K562 (cell line): ENCODE data around the gene CRY2. TPM values are rescaled to one million over a fixed set of nuclear protein-coding genes. Genes with fewer than 3 reads are reported as not detected.
A peak's percentile ranks its signal among the peaks of the same experiment; 100 is the strongest.

ENCODE experiments used
- ATAC-seq: fragments of 200-7000 bp; cut with Tn5 transposase; 3 replicates; pipeline ENCODE4 v1.9.1; 2020; ENCODE audit warnings: moderate library complexity
- BruUV-seq: library from RNA; stranded (reverse); fragments of 400-500 nt; replicated peaks from 2 replicates; lab custom pipeline; 2021; lab: Mats Ljungman, UMichigan
- CTCF ChIA-PET: fragments of 300-600 bp; formaldehyde crosslinking; extraction: SDS; loops from one replicate; lab custom pipeline; 2021; ENCODE audit warnings: low intra/inter-chr PET ratio; lab: Yijun Ruan, JAX
- POLR2A ChIA-PET: fragments of 300-600, 350-650 bp; sonication (Branson Sonifier 250); formaldehyde crosslinking; extraction: SDS; loops from one replicate; lab custom pipeline; 2021; ENCODE audit warnings: antibody characterized with exemption, inconsistent platforms; lab: Yijun Ruan, JAX
- DNase-seq, 4 experiments: peaks; one replicate each; pipeline versions ENCODE4 v3.0.0 to v3.0.0-alpha.2; 2011 to 2018; ENCODE audit warnings: low spot score in 3 of 4, mixed read lengths in 3 of 4; ENCODE audit errors: extremely low read depth in 1 of 4
- FAIRE-seq: peaks from 2 replicates; lab custom pipeline; 2011; peaks lifted over from hg19 to GRCh38; lab: Jason Lieb, UNC
- H2AFZ ChIP-seq: 2 replicates; pipeline ENCODE4 v1.6.0; 2011; ENCODE audit warnings: low read depth, low read length, control low read depth, inconsistent platforms
- H3K27ac ChIP-seq: fragments of 200-600 bp; 3 replicates; pipeline ENCODE4 v1.8.0; 2011; ENCODE audit warnings: low read depth, mild to moderate bottlenecking, control low read depth, inconsistent platforms, low read length, moderate library complexity, mixed read lengths; ENCODE audit errors: extremely low read depth
- H3K27me3 ChIP-seq, 2 experiments: fragments of 300-600 bp in 1 of 2; 2 replicates in 1 of 2; 3 replicates in 1 of 2; pipeline versions ENCODE4 v1.6.0 to v1.8.0; 2011; ENCODE audit warnings: inconsistent platforms in 2 of 2, low read length in 2 of 2, mild to moderate bottlenecking in 1 of 2, mixed read lengths in 1 of 2, moderate library complexity in 1 of 2; ENCODE audit not compliant: control insufficient read depth in 2 of 2, insufficient read depth in 2 of 2
- H3K36me3 ChIP-seq: fragments of 300-600 bp; 3 replicates; pipeline ENCODE4 v1.8.0; 2011; ENCODE audit warnings: mild to moderate bottlenecking, low read length, inconsistent platforms; ENCODE audit not compliant: control insufficient read depth, insufficient read depth
- H3K4me1 ChIP-seq, 2 experiments: fragments of 200-600 bp in 1 of 2; replicated peaks in 1 of 2; 2 replicates in 1 of 2; 3 replicates in 1 of 2; pipeline versions ENCODE4 v1.5.1 to v1.8.0; 2011; ENCODE audit warnings: inconsistent platforms in 2 of 2, low read length in 2 of 2, mild to moderate bottlenecking in 1 of 2, mixed read lengths in 1 of 2, moderate library complexity in 1 of 2; ENCODE audit not compliant: control insufficient read depth in 2 of 2, insufficient read depth in 2 of 2
- H3K4me2 ChIP-seq: 2 replicates; pipeline ENCODE4 v1.6.1; 2011; ENCODE audit warnings: low read length, control low read depth, inconsistent platforms, mixed read lengths; ENCODE audit not compliant: insufficient read depth
- H3K4me3 ChIP-seq: fragments of 200-600 bp; sonication (generic), shearing (Covaris generic); 2 replicates; pipeline ENCODE4 v1.5.1; 2016; ENCODE audit warnings: control low read depth, inconsistent platforms
- H3K79me2 ChIP-seq: fragments of 200-600 bp; 3 replicates; pipeline ENCODE4 v1.8.0; 2011; ENCODE audit warnings: low read length, inconsistent platforms; ENCODE audit not compliant: control insufficient read depth, insufficient read depth
- H3K9ac ChIP-seq, 2 experiments: 2 replicates each; pipeline versions ENCODE4 v1.6.0 to v1.6.1; 2011; ENCODE audit warnings: low read depth in 2 of 2, low read length in 2 of 2, control low read depth in 1 of 2, inconsistent platforms in 1 of 2, mild to moderate bottlenecking in 1 of 2, mixed read lengths in 1 of 2; ENCODE audit not compliant: insufficient read depth in 1 of 2
- H3K9me1 ChIP-seq: one replicate; pipeline ENCODE4 v1.6.0; 2011; ENCODE audit warnings: inconsistent platforms, mild to moderate bottlenecking, low read length, moderate library complexity; ENCODE audit not compliant: control insufficient read depth, insufficient read depth
- H3K9me3 ChIP-seq: replicated peaks from 2 replicates; pipeline ENCODE4 v1.5.1; 2011; ENCODE audit warnings: low read depth, low read length, inconsistent platforms; ENCODE audit not compliant: control insufficient read depth, insufficient read depth
- H4K20me1 ChIP-seq: replicated peaks from 2 replicates; pipeline ENCODE4 v1.6.1; 2011; ENCODE audit warnings: low read length, inconsistent platforms, mixed read lengths; ENCODE audit not compliant: control insufficient read depth, insufficient read depth
- EHMT2 ChIP-seq: fragments of 450-650 bp; IDR thresholded peaks from 2 replicates; pipeline ENCODE4 v1.6.1; 2018; ENCODE audit warnings: antibody characterized with exemption
- FIP1L1 ChIP-seq: fragments of 200-400 bp; formaldehyde crosslinking; IDR thresholded peaks from 2 replicates; pipeline ENCODE4 v1.6.1; 2018; ENCODE audit warnings: mild to moderate bottlenecking, low read depth, low read length; ENCODE audit not compliant: poor library complexity, severe bottlenecking
- KLF16 ChIP-seq: IDR thresholded peaks from 2 replicates; pipeline ENCODE4 v1.6.1; 2016; ENCODE audit warnings: antibody characterized with exemption
- MEF2D ChIP-seq: conservative IDR thresholded peaks from 2 replicates; pipeline ENCODE4 v1.6.1; 2016; ENCODE audit warnings: low read depth, missing genetic modification characterization, missing compliant biosample characterization
- RBFOX2 ChIP-seq: fragments of 200-400 bp; formaldehyde crosslinking; IDR thresholded peaks from 2 replicates; pipeline ENCODE4 v1.6.1; 2017; ENCODE audit warnings: low read depth, mild to moderate bottlenecking, low read length, moderate library complexity
- ZNF586 ChIP-seq: fragments of 450-650 bp; formaldehyde crosslinking; conservative IDR thresholded peaks from 2 replicates; pipeline ENCODE4 v1.4.0; 2020; ENCODE audit warnings: mild to moderate bottlenecking, moderate library complexity
- WGBS: fragments of 100-300 bp; shearing (Covaris generic); methylation state at CpG from one replicate; pipeline ENCODE4 v1.1.6; 2016; ENCODE audit warnings: low coverage, mixed read lengths; ENCODE audit not compliant: insufficient coverage; ENCODE audit errors: missing lambda C conversion rate; 5-methylcytosine and 5-hydroxymethylcytosine counted together
- in situ Hi-C: fragments of 300-500 bp; cut with MboI; formaldehyde crosslinking; loops from 4 replicates; pipeline ENCODE4 v1.15.0; 2018; ENCODE audit warnings: inconsistent platforms, mixed read lengths
- intact Hi-C: fragments of 100-400 bp; cut with micrococcal nuclease; formaldehyde crosslinking; loops from 2 replicates; pipeline ENCODE4 v1.14.2; 2022
- polyA plus RNA-seq, 8 experiments: library from polyadenylated mRNA; depleted of rRNA in 4 of 8; stranded (reverse) in 5 of 8; unstranded in 3 of 8; fragments of >200 nt; fragmentation: Nextera tagmentation in 2 of 8; fragmentation: Illumina TruSeq in 1 of 8; extraction: Ambion mirVana in 2 of 8; extraction: Trizol in 1 of 8; gene quantifications; 2 replicates each; pipeline versions ENCODE4 v1.2.1 to v1.2.3, GENCODE V29; 2011 to 2014; ENCODE audit warnings: inconsistent platforms in 1 of 8, missing spikeins in 1 of 8
- total RNA-seq, 7 experiments: library from RNA; depleted of rRNA in 6 of 7; stranded (reverse); fragments of >200 nt in 6 of 7; fragmentation: Illumina TruSeq in 2 of 7; extraction: Trizol in 2 of 7; gene quantifications; 2 replicates each; pipeline versions ENCODE4 v1.2.1 to v1.2.3, GENCODE V29; 2011 to 2021; ENCODE audit warnings: low replicate concordance in 1 of 7

The CRY2 gene
- total and polyA plus RNA-seq, 9 of the 15 experiments (the other 6 are each of a cell fraction or from before 2014, with no cell fraction given): 2.3 to 23.9 (median 14.8) TPM

DNA sequence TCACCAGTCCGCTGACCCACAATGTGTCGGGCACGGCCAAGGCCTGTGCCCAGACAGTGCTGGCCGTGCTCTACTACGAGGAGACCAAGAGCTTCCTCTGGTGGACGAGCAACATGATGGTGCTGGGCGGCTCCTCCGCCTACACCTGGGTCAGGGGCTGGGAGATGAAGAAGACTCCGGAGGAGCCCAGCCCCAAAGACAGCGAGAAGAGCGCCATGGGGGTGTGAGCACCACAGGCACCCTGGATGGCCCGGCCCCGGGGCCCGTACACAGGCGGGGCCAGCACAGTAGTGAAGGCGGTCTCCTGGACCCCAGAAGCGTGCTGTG is 36.2 kb upstream of the CRY2 start:
- Histone ChIP-seq H4K20me1 (peaks cover 3% of the 10 kb centered on the region; the same call in 1 of the 2 replicates), H3K27ac (no peak overlapping the region), H3K9me1 (no peaks in the 10 kb centered on the region), H3K4me2 (no peak overlapping the region), H3K36me3 (peaks cover 42% of the 10 kb centered on the region; the same call in 2 of the 3 replicates), H3K4me1 (peaks cover 10 to 25% of the 10 kb centered on the region in 2 experiments; a peak in 4 of 5 replicates), H3K9me3 (no peaks in the 10 kb centered on the region), H3K79me2 (peaks cover 17% of the 10 kb centered on the region), H3K27me3 (no peaks in the 10 kb centered on the region), H3K9ac (no peak overlapping the region), H3K4me3 (no peak overlapping the region), H2AFZ (no peak overlapping the region)
- FAIRE-seq (no peak), DNase-seq (no peak), ATAC-seq (no peak)
- no peak for TF ChIP-seq FIP1L1
- peak; percentile 45; the same call in 1 of the 2 replicates for TF ChIP-seq RBFOX2
- 88% methylated on average over 16 of the region's 17 CpGs for WGBS
- ChIA-PET POLR2A (interaction anchor here (1.0 kb wide), 1 partner anchor 13 kb away, joined by 6 read pairs; no protein-coding TSS in a partner anchor), CTCF (no interaction called here)
- intact Hi-C loops (no loop called here), in situ Hi-C loops (no loop called here)
- BruUV-seq: no TSS peak

DNA sequence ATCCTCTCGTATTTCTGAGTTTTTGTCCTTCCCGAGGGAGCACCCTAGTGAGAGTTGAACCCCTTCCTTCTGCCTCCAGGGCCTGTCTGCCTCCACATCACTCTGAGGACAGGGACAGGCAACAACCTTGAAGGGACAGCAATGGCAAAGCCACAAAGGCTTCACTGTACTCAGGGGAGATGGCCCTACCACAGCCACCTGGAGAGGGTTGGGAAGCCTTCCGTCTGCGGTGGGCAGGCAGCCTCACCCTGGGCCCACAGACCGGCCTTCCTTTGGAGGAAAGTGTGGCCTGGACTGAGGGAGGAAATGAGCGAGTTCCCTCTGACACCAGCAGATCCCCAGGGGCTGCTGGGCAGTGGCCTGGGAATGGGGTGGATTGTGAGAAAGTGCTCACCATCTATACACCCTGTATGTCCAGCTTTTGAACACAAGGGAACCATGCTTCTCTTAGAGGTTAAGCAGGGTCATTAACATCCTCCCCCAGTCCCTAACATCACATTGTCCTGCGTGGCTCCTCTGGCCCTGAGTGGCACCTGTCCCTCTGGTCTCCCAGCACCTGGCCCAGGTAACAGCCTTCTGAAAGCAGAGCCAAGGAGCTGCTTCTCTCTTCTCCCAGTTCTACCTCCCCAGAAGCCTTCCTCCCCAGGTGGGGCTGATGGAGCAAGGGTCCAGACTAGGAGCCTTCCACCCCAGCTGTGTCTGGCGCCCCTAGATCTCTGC is 35.5 kb upstream of the CRY2 start:
- 84% methylated on average over 4 of the region's 8 CpGs for WGBS
- Histone ChIP-seq H2AFZ (no peak overlapping the region), H3K9me3 (no peaks in the 10 kb centered on the region), H3K9ac (peak overlapping the region in 1 of 2 experiments; percentile 72; a peak in 1 of 4 replicates), H3K79me2 (peaks cover 11% of the 10 kb centered on the region), H3K36me3 (peaks cover 42% of the 10 kb centered on the region; the same call in 2 of the 3 replicates), H3K4me1 (peaks cover 3 to 23% of the 10 kb centered on the region in 2 experiments; a peak in 4 of 5 replicates), H4K20me1 (0 out of 2 replicates have a peak, but pooled peaks cover 3% of the 10 kb centered on the region), H3K27ac (no peak overlapping the region), H3K4me3 (no peak overlapping the region), H3K27me3 (no peaks in the 10 kb centered on the region), H3K9me1 (no peaks in the 10 kb centered on the region), H3K4me2 (no peak overlapping the region)
- ATAC-seq (no peak), FAIRE-seq (no peak), DNase-seq (no peak)
- ChIA-PET POLR2A (interaction anchor here (0.6 to 1.5 kb wide), 6 partner anchors 11 to 284 kb away, joined by 3 to 6 read pairs (median 4); no protein-coding TSS in a partner anchor), CTCF (no interaction called here)
- in situ Hi-C loops (no loop called here), intact Hi-C loops (no loop called here)
- BruUV-seq: no TSS peak
- TF ChIP-seq MEF2D: no peak
- TF ChIP-seq ZNF586 (CRISPR knock-in tag): no peak
- TF ChIP-seq KLF16: no peak
- TF ChIP-seq EHMT2: no peak
